ENCODE results near the gene PAIP2.

GRCh38 chr5:139358064-139358463, 16.4 kb downstream of the PAIP2 start:
- TF ChIP-seq EZH2 (optimal IDR thresholded peaks at IDR 0.05; ENCODE audit: low read depth, low read length) = no peak
- TF ChIP-seq CTCF (IDR thresholded peaks at IDR 0.05; ENCODE audit: low read length) = no peak
